Smooth muscle cell (in vitro differentiated cells): ENCODE data around the gene PLA2G15. TPM values are rescaled to one million over a fixed set of nuclear protein-coding genes. Genes with fewer than 3 reads are reported as not detected.

ENCODE experiments used
- DNase-seq: peaks from one replicate; lab custom pipeline; 2025; ENCODE audit not compliant: unreplicated experiment; lab: John Stamatoyannopoulos, UW
- H2AFZ ChIP-seq: fragments of 200-600 bp; sonication (generic); 2 replicates; pipeline ENCODE4 v1.6.0; 2016; ENCODE audit warnings: antibody characterized with exemption, low read depth, mild to moderate bottlenecking
- H3F3A ChIP-seq: fragments of 200-600 bp; sonication (generic); 2 replicates; pipeline ENCODE4 v1.6.0; 2017; ENCODE audit warnings: antibody characterized with exemption, low read depth
- H3K27ac ChIP-seq: fragments of 200-600 bp; sonication (generic); 2 replicates; pipeline ENCODE4 v1.5.1; 2016; ENCODE audit warnings: low read depth, mild to moderate bottlenecking
- H3K27me3 ChIP-seq: fragments of 200-600 bp; sonication (generic); 2 replicates; pipeline ENCODE4 v1.6.1; 2016; ENCODE audit warnings: low read depth, mild to moderate bottlenecking
- H3K36me3 ChIP-seq: fragments of 200-600 bp; sonication (generic); 2 replicates; pipeline ENCODE4 v1.5.1; 2016; ENCODE audit warnings: low read depth
- H3K4me1 ChIP-seq: fragments of 200-600 bp; sonication (generic); 2 replicates; pipeline ENCODE4 v1.5.1; 2016; ENCODE audit warnings: low read depth
- H3K4me2 ChIP-seq: fragments of 200-600 bp; sonication (generic); 2 replicates; pipeline ENCODE4 v1.6.0; 2016; ENCODE audit warnings: mild to moderate bottlenecking
- H3K4me3 ChIP-seq: fragments of 200-600 bp; sonication (generic); 2 replicates; pipeline ENCODE4 v1.5.1; 2016; ENCODE audit warnings: mild to moderate bottlenecking
- H3K79me2 ChIP-seq: fragments of 200-600 bp; sonication (generic); 2 replicates; pipeline ENCODE4 v1.6.0; 2016; ENCODE audit warnings: low read depth, mild to moderate bottlenecking
- H3K9ac ChIP-seq: fragments of 200-600 bp; sonication (generic); 2 replicates; pipeline ENCODE4 v1.6.0; 2016; ENCODE audit warnings: low read depth
- H3K9me3 ChIP-seq: fragments of 200-600 bp; sonication (generic); replicated peaks from 2 replicates; pipeline ENCODE4 v1.5.1; 2016; ENCODE audit warnings: low read depth
- H4K20me1 ChIP-seq: fragments of 200-600 bp; sonication (generic); 2 replicates; pipeline ENCODE4 v1.6.0; 2016; ENCODE audit warnings: low read depth
- WGBS: methylation state at CpG from one replicate; pipeline ENCODE4 v1.1.7; 2016; ENCODE audit warnings: low lambda C conversion rate; 5-methylcytosine and 5-hydroxymethylcytosine counted together
- polyA plus RNA-seq: library from polyadenylated mRNA; unstranded; fragments of >200 nt; fragmentation: Nextera tagmentation; extraction: Ambion mirVana; gene quantifications from 2 replicates; pipeline ENCODE4 v1.2.1, GENCODE V29; 2016
- total RNA-seq: library from RNA; depleted of rRNA; stranded (reverse); fragments of >200 nt; gene quantifications from 2 replicates; pipeline ENCODE4 v1.2.3, GENCODE V29; 2014
- TF ChIP-seq, protein P1 (sequence below): fragments of 200-600 bp; sonication (generic); IDR thresholded peaks from 2 replicates; pipeline ENCODE4 v1.5.1; 2017; ENCODE audit warnings: borderline replicate concordance, mild to moderate bottlenecking, antibody characterized with exemption; ENCODE audit not compliant: insufficient read depth, poor library complexity, severe bottlenecking

Gene PLA2G15
- total and polyA plus RNA-seq, 2 experiments from 2014 or later: 22.5 to 38.3 TPM

DNA sequence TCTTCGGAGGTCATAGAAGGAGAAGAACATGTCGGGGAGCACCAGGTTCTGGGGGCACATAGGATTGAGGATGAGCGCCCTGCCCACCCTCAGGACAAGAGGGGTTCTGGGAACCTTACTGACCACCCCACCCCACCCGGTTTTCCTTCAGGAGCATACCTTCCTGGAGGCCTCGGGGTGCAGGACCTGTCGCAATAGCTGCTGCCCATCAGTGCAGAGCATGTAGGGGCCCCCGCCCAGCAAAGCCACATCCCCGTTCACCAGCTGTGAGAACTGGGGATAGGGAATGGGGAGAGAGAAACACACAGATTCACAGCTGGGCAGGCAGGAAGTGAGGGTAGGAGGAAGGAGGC is 11.4 kb upstream of the PLA2G15 start:
- no peak overlapping the region for H3K9ac ChIP-seq
- peaks cover 16% of the 10 kb centered on the region for H3F3A ChIP-seq
- 83% methylated on average over 8 of the region's 8 CpGs for WGBS
- H3K79me2 ChIP-seq: no peaks in the 10 kb centered on the region
- peaks cover 17% of the 10 kb centered on the region for H3K27me3 ChIP-seq
- H3K36me3 ChIP-seq: no peaks in the 10 kb centered on the region
- H2AFZ ChIP-seq: no peak overlapping the region
- TF ChIP-seq, protein P1, sequence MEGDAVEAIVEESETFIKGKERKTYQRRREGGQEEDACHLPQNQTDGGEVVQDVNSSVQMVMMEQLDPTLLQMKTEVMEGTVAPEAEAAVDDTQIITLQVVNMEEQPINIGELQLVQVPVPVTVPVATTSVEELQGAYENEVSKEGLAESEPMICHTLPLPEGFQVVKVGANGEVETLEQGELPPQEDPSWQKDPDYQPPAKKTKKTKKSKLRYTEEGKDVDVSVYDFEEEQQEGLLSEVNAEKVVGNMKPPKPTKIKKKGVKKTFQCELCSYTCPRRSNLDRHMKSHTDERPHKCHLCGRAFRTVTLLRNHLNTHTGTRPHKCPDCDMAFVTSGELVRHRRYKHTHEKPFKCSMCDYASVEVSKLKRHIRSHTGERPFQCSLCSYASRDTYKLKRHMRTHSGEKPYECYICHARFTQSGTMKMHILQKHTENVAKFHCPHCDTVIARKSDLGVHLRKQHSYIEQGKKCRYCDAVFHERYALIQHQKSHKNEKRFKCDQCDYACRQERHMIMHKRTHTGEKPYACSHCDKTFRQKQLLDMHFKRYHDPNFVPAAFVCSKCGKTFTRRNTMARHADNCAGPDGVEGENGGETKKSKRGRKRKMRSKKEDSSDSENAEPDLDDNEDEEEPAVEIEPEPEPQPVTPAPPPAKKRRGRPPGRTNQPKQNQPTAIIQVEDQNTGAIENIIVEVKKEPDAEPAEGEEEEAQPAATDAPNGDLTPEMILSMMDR: no peak
- DNase-seq: no peak
- H3K4me2 ChIP-seq: peak overlapping the region; percentile 92
- H3K9me3 ChIP-seq: no peaks in the 10 kb centered on the region
- peaks cover 14% of the 10 kb centered on the region for H4K20me1 ChIP-seq
- H3K4me3 ChIP-seq: peak overlapping the region; percentile 60
- peak overlapping the region; percentile 56 for H3K27ac ChIP-seq
- H3K4me1 ChIP-seq: peaks cover 21% of the 10 kb centered on the region

DNA sequence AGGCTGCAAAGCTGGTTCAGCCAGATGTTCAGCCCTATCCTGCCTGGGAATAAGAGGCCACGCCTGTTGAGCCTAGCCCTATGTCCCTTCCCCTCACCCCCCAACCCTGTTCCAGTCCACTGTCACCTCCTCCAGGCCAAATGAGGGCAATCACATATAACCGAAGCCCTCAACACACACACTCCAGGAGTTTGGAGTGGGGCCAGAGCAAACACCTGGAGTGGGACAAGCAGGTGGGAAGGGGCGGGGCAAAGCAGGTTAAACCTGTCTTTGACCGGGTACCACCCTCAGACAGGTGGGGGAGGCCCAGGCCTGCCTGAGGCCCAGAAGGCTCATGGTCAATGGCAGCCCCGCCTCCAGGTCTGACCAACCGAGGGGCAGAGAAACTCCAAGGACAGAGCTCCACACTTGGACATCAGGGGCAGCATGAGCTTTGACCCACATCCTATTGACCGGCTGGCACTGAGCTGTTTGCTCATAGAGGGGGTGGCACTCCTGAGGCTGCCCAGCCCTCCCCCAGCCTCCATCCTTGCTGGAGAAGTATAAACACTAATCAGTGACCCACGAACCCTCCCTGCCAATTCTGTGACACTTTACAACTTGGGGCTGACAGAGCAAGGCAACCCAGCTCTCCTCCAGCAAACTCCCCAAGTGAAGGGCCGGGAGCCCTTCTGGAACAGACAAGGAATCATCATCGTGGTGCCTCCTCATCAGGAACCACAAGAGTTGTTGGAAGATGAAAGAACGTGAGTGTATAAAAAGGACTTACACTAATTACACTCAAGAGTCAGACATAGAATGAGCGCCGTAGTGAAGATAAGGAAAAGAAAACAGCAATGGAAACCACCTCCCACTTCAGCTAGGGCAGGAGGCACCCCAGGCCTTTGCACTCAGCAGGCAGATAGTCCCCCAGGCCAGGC is 10.7 kb upstream of the PLA2G15 start:
- peaks cover 17% of the 10 kb centered on the region for H3K27me3 ChIP-seq
- H3K9ac ChIP-seq: no peak overlapping the region
- H4K20me1 ChIP-seq: peaks cover 14% of the 10 kb centered on the region
- H3K27ac ChIP-seq: peak overlapping the region; percentile 56
- H3K4me2 ChIP-seq: peak overlapping the region; percentile 92
- peaks cover 21% of the 10 kb centered on the region for H3K4me1 ChIP-seq
- peaks cover 16% of the 10 kb centered on the region for H3F3A ChIP-seq
- no peaks in the 10 kb centered on the region for H3K9me3 ChIP-seq
- TF ChIP-seq, protein P1: no peak
- H3K36me3 ChIP-seq: no peaks in the 10 kb centered on the region
- 35% methylated on average over 13 of the region's 13 CpGs for WGBS
- no peak for DNase-seq
- no peaks in the 10 kb centered on the region for H3K79me2 ChIP-seq
- peak overlapping the region; percentile 60 for H3K4me3 ChIP-seq
- H2AFZ ChIP-seq: no peak overlapping the region

DNA sequence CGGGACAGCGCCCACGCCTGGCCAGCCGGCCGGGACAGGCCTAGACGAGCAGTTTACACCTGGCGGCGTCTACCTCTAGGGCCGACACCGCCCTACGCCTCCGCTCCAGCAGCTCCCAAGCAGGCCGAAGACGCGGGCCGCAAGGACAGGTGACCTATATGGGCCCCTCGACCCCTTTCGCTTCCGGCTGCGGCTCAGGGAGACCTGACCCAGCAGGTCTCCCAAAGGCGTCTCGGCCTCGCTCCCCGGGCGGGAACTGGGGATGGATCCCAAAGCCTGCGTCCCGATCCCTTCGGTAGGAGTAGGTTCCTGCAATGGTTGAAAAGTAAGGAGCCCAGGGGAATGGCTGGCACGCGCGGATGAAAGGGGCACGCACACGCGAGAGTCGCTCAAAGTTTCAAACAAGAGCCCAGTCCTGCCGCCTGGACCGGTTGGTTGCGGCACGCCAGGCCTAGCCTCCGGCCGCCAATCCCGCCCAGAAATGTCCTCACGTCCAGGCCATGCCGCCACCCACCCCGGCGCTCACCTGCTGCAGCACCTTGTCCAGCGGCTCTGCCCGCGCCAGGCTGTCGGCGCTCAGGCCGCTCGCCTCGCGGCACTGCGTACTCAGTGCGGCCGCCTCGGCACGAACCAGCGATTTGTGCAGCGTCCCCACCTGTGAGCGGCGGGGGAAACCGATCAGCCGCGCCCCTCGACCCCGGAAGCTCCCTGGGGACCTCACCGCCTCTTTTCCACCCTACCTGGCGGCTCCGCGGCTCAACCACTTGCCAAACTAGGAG is 9.9 kb upstream of the PLA2G15 start:
- H3K9me3 ChIP-seq: no peaks in the 10 kb centered on the region
- DNase-seq: no peak
- no peaks in the 10 kb centered on the region for H3K79me2 ChIP-seq
- H3K9ac ChIP-seq: peak overlapping the region; percentile 28
- no peaks in the 10 kb centered on the region for H3K36me3 ChIP-seq
- H3K27me3 ChIP-seq: peaks cover 17% of the 10 kb centered on the region
- H3K4me2 ChIP-seq: peak overlapping the region; percentile 92
- whole genome bisulfite sequencing: 4% methylated on average over 72 of the region's 73 CpGs
- H3K27ac ChIP-seq: peak overlapping the region; percentile 56
- H3K4me3 ChIP-seq: peak overlapping the region; percentile 60
- peaks cover 16% of the 10 kb centered on the region for H3F3A ChIP-seq
- peaks cover 7% of the 10 kb centered on the region for H4K20me1 ChIP-seq
- H3K4me1 ChIP-seq: peaks cover 21% of the 10 kb centered on the region
- TF ChIP-seq, protein P1: peak; percentile 10
- no peak overlapping the region for H2AFZ ChIP-seq
